Right atrium auricular region (tissue), 2 donors: ENCODE measurements around the gene SOX18. TPM values are rescaled to one million over a fixed set of nuclear protein-coding genes. Genes with fewer than 3 reads are reported as not detected.

Experiments used
- DNase-seq: peaks from one replicate; pipeline ENCODE4 v3.0.0-alpha.2; 2019; ENCODE audit warnings: low spot score
- H3K27ac ChIP-seq, 2 donors: fragments of 200-600 bp; sonication (generic); 1 replicate in 1 of 2; 2 replicates in 1 of 2; pipeline ENCODE4 v1.5.1; 2016 to 2019
- H3K27me3 ChIP-seq, 2 donors: fragments of 200-600 bp; sonication (generic); one replicate each; pipeline versions ENCODE4 v1.5.1 to v1.6.0; 2017 to 2019
- H3K36me3 ChIP-seq: fragments of 200-600 bp; sonication (generic); one replicate; pipeline ENCODE4 v1.5.1; 2016
- H3K4me1 ChIP-seq, 2 donors: fragments of 200-600 bp; sonication (generic); one replicate each; pipeline versions ENCODE4 v1.5.1 to v1.6.0; 2017 to 2019
- H3K4me3 ChIP-seq, 2 donors: fragments of 200-600 bp; sonication (generic); 1 replicate in 1 of 2; 2 replicates in 1 of 2; pipeline ENCODE4 v1.5.1; 2017 to 2019; ENCODE audit warnings: mild to moderate bottlenecking in 1 of 2, moderate library complexity in 1 of 2
- H3K9me3 ChIP-seq, 2 donors: fragments of 200-600 bp; sonication (generic); one replicate each; pipeline ENCODE4 v1.5.1; 2019
- total RNA-seq, 2 donors: library from RNA; depleted of rRNA; stranded (reverse); fragments of >200 nt; gene quantifications; one replicate each; pipeline ENCODE4 v1.1.0, GENCODE V29; 2016
- TF ChIP-seq, protein P1 (sequence below), 2 donors: fragments of 200-600 bp; sonication (generic); IDR thresholded peaks; one replicate each; pipeline ENCODE4 v1.5.1; 2019; ENCODE audit warnings: antibody characterized with exemption in 2 of 2

The SOX18 gene
- total RNA-seq, 2 donors from 2014 or later = 15.1 to 17.2 TPM

DNA sequence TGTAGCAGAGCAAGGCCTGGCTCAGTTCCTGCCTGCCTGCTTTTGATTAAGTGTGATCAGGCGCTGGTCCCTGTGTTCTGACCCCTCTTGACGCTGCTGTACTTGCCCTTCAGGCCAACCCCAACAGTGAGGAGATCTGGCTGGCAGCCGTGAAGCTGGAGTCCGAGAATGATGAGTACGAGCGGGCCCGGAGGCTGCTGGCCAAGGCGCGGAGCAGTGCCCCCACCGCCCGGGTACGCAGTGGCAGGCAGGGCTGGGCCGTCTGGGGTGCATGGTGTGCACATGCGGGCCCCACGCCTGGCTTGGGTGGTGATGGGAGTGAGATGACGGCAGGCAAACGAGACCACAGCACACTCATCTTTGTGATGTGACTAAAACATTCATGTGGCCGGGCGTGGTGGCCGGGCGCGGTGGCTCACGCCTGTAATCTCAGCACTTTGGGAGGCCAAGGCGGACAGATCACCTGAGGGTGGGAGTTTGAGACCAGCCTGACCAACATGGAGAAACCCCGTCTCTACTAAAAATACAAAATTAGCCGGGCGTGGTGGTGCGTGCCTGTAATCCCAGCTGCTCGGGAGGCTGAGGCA is 23.5 kb downstream of the SOX18 start:
- no peaks in the 10 kb centered on the region for H3K9me3 ChIP-seq
- H3K4me3 ChIP-seq = no peak overlapping the region
- H3K27ac ChIP-seq = no peak overlapping the region
- H3K4me1 ChIP-seq = no peaks in the 10 kb centered on the region
- H3K27me3 ChIP-seq = no peaks in the 10 kb centered on the region
- H3K36me3 ChIP-seq = peaks cover 94% of the 10 kb centered on the region
- DNase-seq = no peak
- TF ChIP-seq, protein P1, sequence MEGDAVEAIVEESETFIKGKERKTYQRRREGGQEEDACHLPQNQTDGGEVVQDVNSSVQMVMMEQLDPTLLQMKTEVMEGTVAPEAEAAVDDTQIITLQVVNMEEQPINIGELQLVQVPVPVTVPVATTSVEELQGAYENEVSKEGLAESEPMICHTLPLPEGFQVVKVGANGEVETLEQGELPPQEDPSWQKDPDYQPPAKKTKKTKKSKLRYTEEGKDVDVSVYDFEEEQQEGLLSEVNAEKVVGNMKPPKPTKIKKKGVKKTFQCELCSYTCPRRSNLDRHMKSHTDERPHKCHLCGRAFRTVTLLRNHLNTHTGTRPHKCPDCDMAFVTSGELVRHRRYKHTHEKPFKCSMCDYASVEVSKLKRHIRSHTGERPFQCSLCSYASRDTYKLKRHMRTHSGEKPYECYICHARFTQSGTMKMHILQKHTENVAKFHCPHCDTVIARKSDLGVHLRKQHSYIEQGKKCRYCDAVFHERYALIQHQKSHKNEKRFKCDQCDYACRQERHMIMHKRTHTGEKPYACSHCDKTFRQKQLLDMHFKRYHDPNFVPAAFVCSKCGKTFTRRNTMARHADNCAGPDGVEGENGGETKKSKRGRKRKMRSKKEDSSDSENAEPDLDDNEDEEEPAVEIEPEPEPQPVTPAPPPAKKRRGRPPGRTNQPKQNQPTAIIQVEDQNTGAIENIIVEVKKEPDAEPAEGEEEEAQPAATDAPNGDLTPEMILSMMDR (IDR thresholded peaks at IDR 0.05) = no peak

- H3K27ac ChIP-seq = no peak overlapping the region
- peaks cover 91% of the 10 kb centered on the region for H3K36me3 ChIP-seq
- H3K9me3 ChIP-seq = no peaks in the 10 kb centered on the region
- no peak for DNase-seq
- TF ChIP-seq, protein P1 (IDR thresholded peaks at IDR 0.05) = no peak
- H3K4me3 ChIP-seq = no peak overlapping the region
- no peaks in the 10 kb centered on the region for H3K27me3 ChIP-seq
- no peaks in the 10 kb centered on the region for H3K4me1 ChIP-seq
These were observed 24.2 kb downstream of the SOX18 start for GRCh38 chr20:64025101-64025825.

- no peak for DNase-seq
- Histone ChIP-seq H3K4me1 (no peaks in the 10 kb centered on the region), H3K27me3 (no peaks in the 10 kb centered on the region), H3K4me3 (no peak overlapping the region), H3K27ac (no peak overlapping the region), H3K9me3 (no peaks in the 10 kb centered on the region), H3K36me3 (peaks cover 89% of the 10 kb centered on the region)
- TF ChIP-seq, protein P1 (IDR thresholded peaks at IDR 0.05) = no peak
These were observed 25.1 kb downstream of the SOX18 start for GRCh38 chr20:64024141-64024990.

DNA sequence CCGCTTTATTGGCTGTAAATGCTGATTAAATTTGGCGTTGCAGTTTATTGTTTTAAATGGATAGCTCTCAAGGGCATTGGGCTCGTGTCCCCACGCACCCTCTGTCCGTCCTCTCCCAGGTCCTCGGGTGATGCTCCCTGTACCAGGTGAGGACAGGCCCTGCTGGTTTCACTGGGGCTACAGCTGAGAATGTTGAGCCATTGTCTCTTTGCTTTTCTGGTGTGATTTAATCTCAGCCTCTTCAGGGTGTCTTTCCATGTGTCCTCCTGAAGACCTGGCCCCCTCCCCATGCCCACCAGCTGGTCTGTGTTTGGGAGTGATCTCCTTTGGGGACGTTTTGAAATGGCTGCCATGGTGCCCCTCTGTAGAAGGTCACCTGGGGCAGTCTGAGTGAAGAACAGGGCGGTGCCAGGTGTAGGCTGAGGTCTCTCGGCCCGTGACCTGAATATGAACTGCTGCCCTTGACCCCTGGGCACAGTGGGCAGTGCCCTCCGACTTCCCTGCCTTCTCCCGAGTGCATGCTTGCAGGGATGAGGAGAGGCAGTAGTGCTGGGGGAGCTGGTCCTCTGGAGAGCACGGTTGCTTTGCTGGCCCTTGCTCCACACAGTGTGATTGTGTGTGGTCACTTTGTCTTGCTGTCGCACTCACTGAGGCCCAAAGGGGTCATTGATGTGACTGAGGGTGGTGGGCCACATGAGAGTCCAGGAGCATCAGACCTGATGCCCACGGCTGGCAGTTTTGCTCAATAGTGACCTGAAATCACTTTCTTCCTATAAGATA is 25.9 kb downstream of the SOX18 start:
- H3K27ac ChIP-seq = no peak overlapping the region
- H3K4me1 ChIP-seq = no peaks in the 10 kb centered on the region
- H3K4me3 ChIP-seq = no peak overlapping the region
- peaks cover 89% of the 10 kb centered on the region for H3K36me3 ChIP-seq
- H3K27me3 ChIP-seq = no peaks in the 10 kb centered on the region
- TF ChIP-seq, protein P1 (IDR thresholded peaks at IDR 0.05) = no peak
- no peak for DNase-seq
- H3K9me3 ChIP-seq = no peaks in the 10 kb centered on the region

- Histone ChIP-seq H3K27ac (no peak overlapping the region), H3K4me1 (no peaks in the 10 kb centered on the region), H3K9me3 (no peaks in the 10 kb centered on the region), H3K36me3 (peaks cover 87% of the 10 kb centered on the region), H3K27me3 (no peaks in the 10 kb centered on the region), H3K4me3 (no peak overlapping the region)
- DNase-seq = no peak
- TF ChIP-seq, protein P1 (IDR thresholded peaks at IDR 0.05) = no peak
These were observed 26.6 kb downstream of the SOX18 start for GRCh38 chr20:64022671-64023360.
